Tibial artery (tissue), 4 donors: ENCODE data around the gene CFAP298.
"Not testable (repeated sequence)": the region's sequence is repeated elsewhere in the genome, so short reads cannot be mapped to it uniquely, and the experiment has no call there.

Experiments
- DNase-seq, 2 donors: peaks; one replicate each; pipeline ENCODE4 v3.0.0-alpha.2; 2019
- H3K27ac ChIP-seq, 2 donors: fragments of 200-600 bp; sonication (generic) in 1 of 2; 1 replicate in 1 of 2; 2 replicates in 1 of 2; pipeline ENCODE4 v1.5.1; 2018 to 2019; ENCODE audit warnings: mild to moderate bottlenecking in 1 of 2
- H3K27me3 ChIP-seq, 2 donors: fragments of 200-600 bp; sonication (generic) in 1 of 2; one replicate each; pipeline versions ENCODE4 v1.5.1 to v1.6.0; 2016 to 2019
- H3K36me3 ChIP-seq, 3 donors: fragments of 200-600 bp; sonication (generic) in 2 of 3; one replicate each; pipeline ENCODE4 v1.5.1; 2016 to 2019; ENCODE audit warnings: mild to moderate bottlenecking in 2 of 3
- H3K4me1 ChIP-seq, 4 donors: fragments of 200-600 bp; sonication (generic) in 2 of 4; 1 replicate in 3 of 4; 2 replicates in 1 of 4; pipeline ENCODE4 v1.5.1; 2016 to 2019
- H3K4me3 ChIP-seq, 2 donors: fragments of 200-600 bp; sonication (generic) in 1 of 2; 1 replicate in 1 of 2; 2 replicates in 1 of 2; pipeline ENCODE4 v1.5.1; 2018 to 2019; ENCODE audit warnings: mild to moderate bottlenecking in 2 of 2
- H3K9me3 ChIP-seq, 3 donors: fragments of 200-600 bp; sonication (generic) in 1 of 3; one replicate each; pipeline ENCODE4 v1.5.1; 2016 to 2019
- CTCF ChIP-seq, 2 experiments: fragments of 200-600 bp in 1 of 2; fragments of 450-650 bp in 1 of 2; IDR thresholded peaks; one replicate each; pipeline ENCODE4 v1.5.1; 2017 to 2019; ENCODE audit warnings: antibody characterized with exemption in 2 of 2, mild to moderate bottlenecking in 1 of 2, moderate library complexity in 1 of 2
- intact Hi-C: fragments of 100-400 bp; cut with DNase I; formaldehyde crosslinking; loops from one replicate; pipeline ENCODE4 v1.15.0; 2023; ENCODE audit warnings: low total_unique reads

The CFAP298 gene

GRCh38 chr21:32645261-32646182 is 33.3 kb upstream of the CFAP298 start:
- H3K36me3 ChIP-seq: peaks cover 47 to 93% (median 59%) of the 10 kb centered on the region in 3 donors
- TF ChIP-seq CTCF (IDR thresholded peaks at IDR 0.05): no peak
- H3K4me1 ChIP-seq: no peaks in the 10 kb centered on the region

GRCh38 chr21:32641710-32642698 is 29.8 kb upstream of the CFAP298 start:
- H3K9me3 ChIP-seq: no peaks in the 10 kb centered on the region
- no peaks in the 10 kb centered on the region for H3K27me3 ChIP-seq
- TF ChIP-seq CTCF (IDR thresholded peaks at IDR 0.05): no peak
- no peak overlapping the region for H3K4me3 ChIP-seq
- no peak for DNase-seq
- H3K27ac ChIP-seq: no peak overlapping the region
- intact Hi-C loops: no loop called here
- H3K4me1 ChIP-seq: no peaks in the 10 kb centered on the region
- peaks cover 62 to 93% (median 75%) of the 10 kb centered on the region in 3 donors for H3K36me3 ChIP-seq

More at GRCh38 chr21:32645261-32646182, 33.3 kb upstream of the CFAP298 start:
- Histone ChIP-seq H3K9me3 (no peaks in the 10 kb centered on the region), H3K4me3 (no peak overlapping the region), H3K27ac (no peak overlapping the region), H3K27me3 (no peaks in the 10 kb centered on the region)
- intact Hi-C loops: no loop called here
- DNase-seq: no peak

- H3K36me3 ChIP-seq: peaks cover 19 to 22% (median 21%) of the 10 kb centered on the region in 3 donors
- DNase-seq: no peak
- no peaks in the 10 kb centered on the region for H3K4me1 ChIP-seq
- no peaks in the 10 kb centered on the region for H3K9me3 ChIP-seq
- no peak overlapping the region for H3K4me3 ChIP-seq
- no peak overlapping the region for H3K27ac ChIP-seq
- TF ChIP-seq CTCF (IDR thresholded peaks at IDR 0.05): no peak
- H3K27me3 ChIP-seq: peaks cover 0 to 4% of the 10 kb centered on the region in 2 donors
- intact Hi-C loops: no loop called here
Observed at GRCh38 chr21:32626621-32627196, 14.5 kb upstream of the CFAP298 start.

DNA sequence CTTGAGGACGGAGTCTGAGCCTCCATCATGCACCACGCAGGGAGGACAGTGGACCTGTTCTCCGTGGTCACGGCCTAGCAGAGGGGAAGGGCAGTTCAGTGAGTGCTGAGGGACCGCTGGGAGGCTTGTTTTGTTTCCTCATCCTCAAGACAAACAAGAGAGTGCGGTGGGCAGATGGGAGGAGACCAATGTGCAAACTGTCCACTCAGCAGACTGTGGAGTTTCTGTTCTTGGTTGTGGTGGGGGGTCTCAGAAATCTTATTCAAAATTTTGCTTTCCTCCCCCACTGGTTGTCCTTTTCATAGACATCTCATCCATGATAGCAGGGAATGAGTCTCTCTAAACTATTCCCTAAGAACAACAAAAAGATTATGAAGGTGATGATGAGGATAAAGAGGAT is 6.0 kb upstream of the CFAP298 start:
- H3K36me3 ChIP-seq, H3K27me3 ChIP-seq, DNase-seq, H3K4me1 ChIP-seq, H3K27ac ChIP-seq, H3K9me3 ChIP-seq, H3K4me3 ChIP-seq: not testable (repeated sequence)
- intact Hi-C loops: loop anchor here (10.0 kb wide), 1 partner anchor 157 kb away; the partner anchor contains the start of gene PAXBP1

DNA sequence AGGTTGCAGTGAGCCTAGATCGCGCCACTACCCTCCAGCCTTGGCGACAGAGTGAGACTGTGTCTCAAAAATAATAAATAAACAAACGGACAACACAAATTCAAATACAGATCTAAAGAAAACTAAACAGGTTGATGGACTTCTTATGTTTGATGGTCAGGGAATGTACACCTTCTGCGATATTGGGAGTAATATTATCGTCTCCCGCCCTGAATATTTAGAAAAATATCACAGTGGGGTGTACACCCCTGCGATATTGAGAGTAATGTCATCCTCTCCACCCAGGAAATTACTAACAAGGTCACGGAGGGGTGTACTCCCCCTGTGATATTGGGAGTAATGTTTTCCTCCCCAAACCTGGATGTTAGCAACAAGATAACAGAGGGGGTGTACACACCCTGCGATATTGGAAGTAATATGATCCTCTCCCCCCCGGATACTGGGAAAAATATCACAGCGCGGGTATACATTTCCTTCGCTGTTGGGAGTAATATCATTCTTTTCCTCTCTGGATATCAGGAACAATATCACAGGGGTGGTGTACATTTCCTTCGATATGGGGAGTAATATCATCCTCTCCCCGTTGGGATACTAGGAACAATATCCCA is 1.4 kb upstream of the CFAP298 start:
- no peak for TF ChIP-seq CTCF (IDR thresholded peaks at IDR 0.05)
- H3K36me3 ChIP-seq: peaks cover 3 to 10% (median 7%) of the 10 kb centered on the region in 3 donors
- no peaks in the 10 kb centered on the region for H3K27me3 ChIP-seq
- peak overlapping the region; percentile 93 to 95 for H3K4me3 ChIP-seq
- intact Hi-C loops: loop anchor here (10.0 kb wide), 1 partner anchor 161 kb away; the partner anchor contains the start of gene PAXBP1
- H3K27ac ChIP-seq: peak overlapping the region; percentile 89 to 95
- DNase-seq: no peak
- H3K9me3 ChIP-seq: no peaks in the 10 kb centered on the region
- H3K4me1 ChIP-seq: peaks cover 3 to 21% (median 13%) of the 10 kb centered on the region in 4 donors
